ENCODE measurements around the gene SOX12. TPM values are rescaled to one million over a fixed set of nuclear protein-coding genes. Genes with fewer than 3 reads are reported as not detected.
A peak's percentile ranks its signal among the peaks of the same experiment; 100 is the strongest.

SOX12 gene
- total RNA-seq, result 1 to 10 TPM; 3.9 to 5.4 TPM

DNA sequence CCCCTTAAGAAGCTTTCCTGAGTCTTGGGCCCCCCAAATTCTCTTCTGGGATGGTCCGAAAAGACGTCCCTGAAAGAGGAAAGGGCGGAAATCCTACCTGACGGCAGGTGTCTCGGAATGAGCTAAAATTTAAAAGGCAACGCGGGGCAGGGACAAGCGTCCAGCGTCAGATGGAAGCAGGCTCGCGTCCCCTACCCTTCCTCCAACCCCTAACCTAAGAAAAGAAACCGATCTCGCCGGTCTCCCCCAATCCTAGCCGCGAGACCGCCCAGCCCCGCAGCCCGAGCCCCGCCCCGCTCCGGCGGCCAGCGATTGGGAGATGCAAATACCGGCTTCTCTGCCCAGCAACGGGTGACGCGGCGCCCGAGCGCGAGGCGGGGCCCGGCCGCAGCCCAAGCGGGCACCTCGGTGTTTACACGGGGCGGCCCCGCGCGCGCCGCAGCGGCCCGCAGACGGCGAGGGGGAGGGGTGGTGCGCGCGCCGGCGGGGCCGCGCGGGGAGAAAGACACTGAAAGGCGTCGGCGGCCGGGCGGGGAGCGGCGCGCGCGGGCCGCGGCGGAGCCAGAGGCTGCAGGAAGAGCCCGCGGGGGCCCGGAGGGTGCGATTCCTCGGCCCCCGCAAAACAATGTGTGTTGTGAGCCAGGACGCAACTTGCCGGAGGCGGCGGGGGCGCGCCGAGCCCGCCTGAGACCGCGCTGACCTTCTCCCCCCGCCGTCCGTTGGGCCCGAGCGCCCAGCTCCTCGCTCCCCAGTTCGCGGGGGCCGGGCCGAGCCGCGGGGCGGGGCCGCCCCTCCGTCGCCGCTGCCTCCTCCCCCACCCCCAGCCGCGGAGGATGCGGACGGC is at the start of gene SOX12:
TSS of gene SOX12 (plus strand) at position 508 of the 844 bp plus-strand sequence. CDS start 373 bp downstream, outside the sequence.
- peaks cover 3 to 19% of the 10 kb centered on the region in 2 donors for H3K4me1 ChIP-seq (ENCODE audit: control insufficient read depth in 1 of 2, low read depth in 2 of 2)
- H3K36me3 ChIP-seq, result no peaks in the 10 kb centered on the region
- DNase-seq (ENCODE audit: low spot score) (peak; percentile 91), ATAC-seq (ENCODE audit: insufficient number of reproducible peaks, low FRiP score, low read depth) (peak; percentile 72)
- H3K27me3 ChIP-seq (replicated peaks; ENCODE audit: insufficient read depth), result no peaks in the 10 kb centered on the region
- H3K9me3 ChIP-seq, result no peaks in the 10 kb centered on the region
- TF ChIP-seq, protein P1, sequence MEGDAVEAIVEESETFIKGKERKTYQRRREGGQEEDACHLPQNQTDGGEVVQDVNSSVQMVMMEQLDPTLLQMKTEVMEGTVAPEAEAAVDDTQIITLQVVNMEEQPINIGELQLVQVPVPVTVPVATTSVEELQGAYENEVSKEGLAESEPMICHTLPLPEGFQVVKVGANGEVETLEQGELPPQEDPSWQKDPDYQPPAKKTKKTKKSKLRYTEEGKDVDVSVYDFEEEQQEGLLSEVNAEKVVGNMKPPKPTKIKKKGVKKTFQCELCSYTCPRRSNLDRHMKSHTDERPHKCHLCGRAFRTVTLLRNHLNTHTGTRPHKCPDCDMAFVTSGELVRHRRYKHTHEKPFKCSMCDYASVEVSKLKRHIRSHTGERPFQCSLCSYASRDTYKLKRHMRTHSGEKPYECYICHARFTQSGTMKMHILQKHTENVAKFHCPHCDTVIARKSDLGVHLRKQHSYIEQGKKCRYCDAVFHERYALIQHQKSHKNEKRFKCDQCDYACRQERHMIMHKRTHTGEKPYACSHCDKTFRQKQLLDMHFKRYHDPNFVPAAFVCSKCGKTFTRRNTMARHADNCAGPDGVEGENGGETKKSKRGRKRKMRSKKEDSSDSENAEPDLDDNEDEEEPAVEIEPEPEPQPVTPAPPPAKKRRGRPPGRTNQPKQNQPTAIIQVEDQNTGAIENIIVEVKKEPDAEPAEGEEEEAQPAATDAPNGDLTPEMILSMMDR (IDR thresholded peaks at IDR 0.05), result no peak
- H3K27ac ChIP-seq, result peak within 1 kb of the TSS; percentile 93 to 97
- peak within 1 kb of the TSS; percentile 89 for H3K4me3 ChIP-seq

DNA sequence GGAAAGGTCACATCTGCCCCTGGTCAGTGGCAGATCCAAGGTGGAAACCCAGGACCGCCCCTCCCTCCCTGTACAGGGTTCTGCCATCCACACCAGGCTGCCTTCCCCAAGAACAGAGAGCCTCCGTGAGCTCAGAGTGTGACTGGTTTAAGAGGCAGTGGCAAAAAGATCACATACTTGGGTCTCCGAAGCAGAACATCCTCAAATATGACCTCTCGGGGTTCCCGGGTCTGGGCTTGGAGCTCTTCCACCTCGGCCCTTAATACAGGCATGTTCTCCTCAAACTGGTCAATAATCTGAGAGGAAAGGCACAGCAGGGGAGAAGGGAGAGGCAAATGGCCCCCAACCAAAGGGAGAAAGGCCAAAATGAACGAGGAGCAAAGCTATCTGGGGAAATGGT is 49.6 kb upstream of the SOX12 start:
- DNase-seq (ENCODE audit: low spot score) (no peak), ATAC-seq (ENCODE audit: insufficient number of reproducible peaks, low FRiP score, low read depth) (no peak)
- peaks cover 9% of the 10 kb centered on the region for H3K36me3 ChIP-seq
- no peaks in the 10 kb centered on the region for H3K4me1 ChIP-seq (ENCODE audit: control insufficient read depth in 1 of 2, low read depth in 2 of 2)
- no peaks in the 10 kb centered on the region for H3K27me3 ChIP-seq (replicated peaks; ENCODE audit: insufficient read depth)
- TF ChIP-seq, protein P1 (IDR thresholded peaks at IDR 0.05), result no peak
- H3K4me3 ChIP-seq, result no peak overlapping the region
- no peak overlapping the region for H3K27ac ChIP-seq
- H3K9me3 ChIP-seq, result no peaks in the 10 kb centered on the region

DNA sequence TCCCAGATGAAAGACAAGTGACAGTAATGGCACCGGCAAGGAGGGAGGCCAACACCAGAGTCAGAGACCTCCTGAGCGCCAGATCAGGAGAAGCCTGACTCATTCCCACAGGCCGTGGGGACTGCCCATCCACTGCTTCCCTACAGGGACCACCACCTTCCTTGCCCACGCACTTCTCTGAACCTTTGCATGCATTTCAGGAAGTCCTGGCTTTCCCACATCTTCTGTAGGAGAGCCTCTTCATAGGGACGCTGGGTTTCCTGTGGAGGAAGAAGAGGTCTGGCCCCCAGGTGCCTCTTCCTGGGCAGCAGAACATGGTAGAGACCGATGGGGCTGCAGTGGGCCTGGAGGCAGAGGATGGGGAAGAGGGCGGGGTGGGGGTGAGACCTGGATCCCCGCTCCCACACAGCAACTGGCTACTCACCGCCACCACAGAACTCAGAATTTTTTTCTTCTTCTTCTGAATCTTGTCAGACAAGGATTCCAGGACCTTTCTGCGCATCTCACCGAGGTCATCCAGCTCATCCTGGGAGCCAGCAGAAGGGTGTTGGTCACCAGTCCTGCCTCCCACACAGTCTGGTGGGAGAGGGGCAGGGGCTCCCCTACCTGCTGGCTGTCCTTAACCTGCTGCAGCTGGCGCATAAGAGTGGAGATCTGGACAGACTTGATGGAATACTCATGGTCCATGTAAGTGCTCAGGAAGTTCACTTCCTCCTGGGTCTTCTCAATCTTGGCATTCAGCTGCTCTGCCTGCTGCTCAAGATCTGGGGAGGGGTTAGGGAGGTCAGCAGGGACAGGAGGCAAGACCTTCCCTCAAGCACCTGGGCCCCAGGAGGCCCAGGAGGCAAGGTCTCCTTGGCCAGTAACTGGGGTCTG is 48.5 kb upstream of the SOX12 start:
- TF ChIP-seq, protein P1 (IDR thresholded peaks at IDR 0.05), result no peak
- Histone ChIP-seq H3K27me3 (replicated peaks; ENCODE audit: insufficient read depth) (no peaks in the 10 kb centered on the region), H3K4me3 (no peak overlapping the region), H3K36me3 (peaks cover 9% of the 10 kb centered on the region), H3K9me3 (no peaks in the 10 kb centered on the region), H3K4me1 (ENCODE audit: control insufficient read depth in 1 of 2, low read depth in 2 of 2) (no peaks in the 10 kb centered on the region), H3K27ac (no peak overlapping the region)
- ATAC-seq (ENCODE audit: insufficient number of reproducible peaks, low FRiP score, low read depth), result no peak
- DNase-seq (ENCODE audit: low spot score), result no peak

DNA sequence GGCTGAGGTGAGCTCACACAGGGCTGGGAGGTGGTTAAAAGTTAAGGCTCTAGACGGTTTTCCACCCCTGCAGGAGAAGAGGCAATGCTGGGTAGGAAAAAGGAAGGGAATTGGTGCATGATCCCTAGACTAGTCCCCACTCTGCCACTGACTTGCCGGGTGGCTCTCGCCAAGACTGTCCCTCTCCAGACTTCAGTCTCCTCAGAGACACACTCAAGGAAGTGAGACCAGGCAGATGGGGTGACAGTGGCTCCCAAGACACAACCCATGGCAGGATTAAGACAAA is 47.9 kb upstream of the SOX12 start:
- no peaks in the 10 kb centered on the region for H3K9me3 ChIP-seq
- no peak overlapping the region for H3K27ac ChIP-seq
- peaks cover 9% of the 10 kb centered on the region for H3K36me3 ChIP-seq
- no peak overlapping the region for H3K4me3 ChIP-seq
- TF ChIP-seq, protein P1 (IDR thresholded peaks at IDR 0.05), result no peak
- DNase-seq (ENCODE audit: low spot score), result no peak
- H3K27me3 ChIP-seq (replicated peaks; ENCODE audit: insufficient read depth), result no peaks in the 10 kb centered on the region
- no peak for ATAC-seq (ENCODE audit: insufficient number of reproducible peaks, low FRiP score, low read depth)
- no peaks in the 10 kb centered on the region for H3K4me1 ChIP-seq (ENCODE audit: control insufficient read depth in 1 of 2, low read depth in 2 of 2)

DNA sequence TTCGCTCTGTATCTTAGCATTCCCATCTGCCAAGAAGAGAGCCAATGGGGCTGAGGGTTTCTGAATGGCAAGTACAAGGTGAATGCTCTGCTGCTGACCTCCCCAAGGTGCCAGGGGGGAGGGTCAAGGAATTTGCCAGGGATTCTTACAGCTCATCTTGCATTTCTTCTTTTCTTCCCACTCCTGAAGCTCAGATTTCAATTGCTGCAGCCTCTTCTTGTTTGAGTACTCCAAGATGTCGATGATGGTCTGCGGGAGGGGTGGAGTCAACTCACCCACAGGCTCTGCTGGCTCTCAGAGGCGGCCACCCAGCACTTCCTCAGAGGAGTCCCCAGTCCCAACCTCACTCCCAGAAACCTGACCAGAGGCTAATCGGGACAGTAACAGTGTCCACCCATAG is 47.2 kb upstream of the SOX12 start:
- ATAC-seq (ENCODE audit: insufficient number of reproducible peaks, low FRiP score, low read depth) (no peak), DNase-seq (ENCODE audit: low spot score) (no peak)
- no peak overlapping the region for H3K4me3 ChIP-seq
- H3K36me3 ChIP-seq, result peaks cover 9% of the 10 kb centered on the region
- no peaks in the 10 kb centered on the region for H3K9me3 ChIP-seq
- no peaks in the 10 kb centered on the region for H3K27me3 ChIP-seq (replicated peaks; ENCODE audit: insufficient read depth)
- TF ChIP-seq, protein P1 (IDR thresholded peaks at IDR 0.05), result no peak
- H3K4me1 ChIP-seq (ENCODE audit: control insufficient read depth in 1 of 2, low read depth in 2 of 2), result no peaks in the 10 kb centered on the region
- H3K27ac ChIP-seq, result no peak overlapping the region
